C4-2B (cell line): ENCODE results near the gene THBD.
"Not testable (repeated sequence)": the region's sequence is repeated elsewhere in the genome, so short reads cannot be mapped to it uniquely, and the experiment has no call there.

Experiments
- H3K27ac ChIP-seq: fragments of 450-650 bp; 2 replicates; pipeline ENCODE4 v1.5.1; 2017
- ZFX ChIP-seq: fragments of 450-650 bp; IDR thresholded peaks from 2 replicates; pipeline ENCODE4 v1.6.1; 2017
- TF ChIP-seq, protein P1 (sequence below): fragments of 450-650 bp; conservative IDR thresholded peaks from 2 replicates; pipeline ENCODE4 v1.5.1; 2017; ENCODE audit warnings: mild to moderate bottlenecking

THBD gene

DNA sequence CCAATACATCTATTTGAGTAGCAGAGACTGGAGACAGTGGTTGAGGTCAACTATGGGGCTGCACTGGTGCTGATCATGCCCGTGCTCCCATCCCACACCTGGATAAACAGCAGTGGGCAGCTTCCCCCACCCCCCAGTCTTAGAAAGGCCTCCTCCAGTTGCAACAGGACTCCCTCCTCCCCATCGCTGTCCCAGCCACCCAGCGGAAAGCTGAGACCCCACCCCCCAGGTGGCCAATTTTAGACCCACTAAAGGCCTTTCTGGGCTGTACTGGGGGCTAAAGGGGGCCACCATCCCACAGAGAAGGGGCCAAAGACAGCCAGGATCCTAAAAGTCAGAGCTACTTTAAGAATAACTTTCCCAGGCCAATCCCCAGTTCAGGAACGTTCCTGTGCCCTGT, 15.6 kb downstream of the THBD start:
- TF ChIP-seq ZFX, result no peak
- TF ChIP-seq, protein P1, sequence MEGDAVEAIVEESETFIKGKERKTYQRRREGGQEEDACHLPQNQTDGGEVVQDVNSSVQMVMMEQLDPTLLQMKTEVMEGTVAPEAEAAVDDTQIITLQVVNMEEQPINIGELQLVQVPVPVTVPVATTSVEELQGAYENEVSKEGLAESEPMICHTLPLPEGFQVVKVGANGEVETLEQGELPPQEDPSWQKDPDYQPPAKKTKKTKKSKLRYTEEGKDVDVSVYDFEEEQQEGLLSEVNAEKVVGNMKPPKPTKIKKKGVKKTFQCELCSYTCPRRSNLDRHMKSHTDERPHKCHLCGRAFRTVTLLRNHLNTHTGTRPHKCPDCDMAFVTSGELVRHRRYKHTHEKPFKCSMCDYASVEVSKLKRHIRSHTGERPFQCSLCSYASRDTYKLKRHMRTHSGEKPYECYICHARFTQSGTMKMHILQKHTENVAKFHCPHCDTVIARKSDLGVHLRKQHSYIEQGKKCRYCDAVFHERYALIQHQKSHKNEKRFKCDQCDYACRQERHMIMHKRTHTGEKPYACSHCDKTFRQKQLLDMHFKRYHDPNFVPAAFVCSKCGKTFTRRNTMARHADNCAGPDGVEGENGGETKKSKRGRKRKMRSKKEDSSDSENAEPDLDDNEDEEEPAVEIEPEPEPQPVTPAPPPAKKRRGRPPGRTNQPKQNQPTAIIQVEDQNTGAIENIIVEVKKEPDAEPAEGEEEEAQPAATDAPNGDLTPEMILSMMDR, result no peak
- H3K27ac ChIP-seq, result no peak overlapping the region

GRCh38 chr20:23032750-23033078, 16.8 kb downstream of the THBD start:
- TF ChIP-seq ZFX, result no peak
- TF ChIP-seq, protein P1, result no peak

GRCh38 chr20:23032056-23032749, 17.3 kb downstream of the THBD start:
- no peak overlapping the region for H3K27ac ChIP-seq
- no peak for TF ChIP-seq ZFX
- TF ChIP-seq, protein P1, result no peak

More at GRCh38 chr20:23032750-23033078, 16.8 kb downstream of the THBD start:
- no peak overlapping the region for H3K27ac ChIP-seq

GRCh38 chr20:23031346-23031745, 18.1 kb downstream of the THBD start:
- TF ChIP-seq, protein P1, result no peak
- TF ChIP-seq ZFX, result no peak

GRCh38 chr20:23029324-23029723, 20.1 kb downstream of the THBD start:
- TF ChIP-seq, protein P1, result no peak
- no peak for TF ChIP-seq ZFX
- H3K27ac ChIP-seq, result no peak overlapping the region

More at GRCh38 chr20:23031346-23031745, 18.1 kb downstream of the THBD start:
- H3K27ac ChIP-seq, result no peak overlapping the region

GRCh38 chr20:23028392-23028791, 21.1 kb downstream of the THBD start:
- H3K27ac ChIP-seq, result no peak overlapping the region
- no peak for TF ChIP-seq ZFX
- TF ChIP-seq, protein P1, result no peak

GRCh38 chr20:23027721-23028120, 21.8 kb downstream of the THBD start:
- TF ChIP-seq ZFX, result no peak
- TF ChIP-seq, protein P1, result no peak
- no peak overlapping the region for H3K27ac ChIP-seq

GRCh38 chr20:23025503-23025902, 24.0 kb downstream of the THBD start:
- H3K27ac ChIP-seq, result not testable (repeated sequence)
